Fibroblast of the aortic adventitia (primary cell): Measurements from ENCODE around the gene CBLB. TPM values are rescaled to one million over a fixed set of nuclear protein-coding genes. Genes with fewer than 3 reads are reported as not detected.
A peak's percentile ranks its signal among the peaks of the same experiment; 100 is the strongest.

Experiments
- DNase-seq: peaks from one replicate; pipeline ENCODE4 v3.0.0-alpha.2; 2010; ENCODE audit warnings: low read depth
- H3K4me3 ChIP-seq: 2 replicates; pipeline ENCODE4 v1.5.1; 2011; ENCODE audit warnings: low read depth, mild to moderate bottlenecking, control low read depth, low read length, moderate library complexity
- CTCF ChIP-seq: IDR thresholded peaks from 2 replicates; pipeline ENCODE4 v1.5.1; 2011; ENCODE audit warnings: mild to moderate bottlenecking, low read length, control low read depth, inconsistent platforms; ENCODE audit not compliant: insufficient read depth
- total RNA-seq: library from RNA; depleted of rRNA; stranded (reverse); fragments of >200 nt; gene quantifications from 2 replicates; pipeline ENCODE4 v1.2.3, GENCODE V29; 2012; ENCODE audit warnings: low replicate concordance

The CBLB gene
- total RNA-seq, 1 donor, result 63.9 TPM

- no peak for DNase-seq
- TF ChIP-seq CTCF, result no peak
- no peak overlapping the region for H3K4me3 ChIP-seq
Observed at GRCh38 chr3:105786990-105787389, 81.8 kb downstream of the CBLB start.

DNA sequence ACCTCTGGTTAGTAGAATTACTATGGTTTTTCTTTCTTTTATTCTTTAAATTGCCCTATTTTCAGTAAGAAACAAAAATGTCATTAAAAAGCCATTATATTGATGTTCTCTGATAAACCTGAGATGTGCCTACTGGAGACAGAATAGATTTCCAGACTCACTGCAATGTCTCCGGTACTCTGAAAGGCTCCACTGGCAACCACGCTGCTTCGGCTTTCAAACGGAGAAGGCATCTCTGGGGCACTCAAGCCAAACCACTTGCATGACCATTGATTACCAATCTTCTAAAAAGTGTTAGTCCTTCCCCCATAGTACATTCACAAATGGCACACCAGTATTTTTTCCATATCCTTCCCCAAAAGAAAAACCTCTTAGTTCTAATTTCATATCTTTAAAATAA lies 82.6 kb downstream of the CBLB start:
- DNase-seq, result no peak
- no peak overlapping the region for H3K4me3 ChIP-seq
- no peak for TF ChIP-seq CTCF

- no peak for TF ChIP-seq CTCF
- no peak for DNase-seq
- H3K4me3 ChIP-seq, result no peak overlapping the region
Observed at GRCh38 chr3:105785803-105786202, 83.0 kb downstream of the CBLB start.

- no peak for TF ChIP-seq CTCF
- H3K4me3 ChIP-seq, result no peak overlapping the region
- DNase-seq, result no peak
Observed at GRCh38 chr3:105783631-105784030, 85.2 kb downstream of the CBLB start.

- DNase-seq, result peak; percentile 29
- TF ChIP-seq CTCF, result no peak
- H3K4me3 ChIP-seq, result no peak overlapping the region
Observed at GRCh38 chr3:105781871-105782270, 86.9 kb downstream of the CBLB start.

DNA sequence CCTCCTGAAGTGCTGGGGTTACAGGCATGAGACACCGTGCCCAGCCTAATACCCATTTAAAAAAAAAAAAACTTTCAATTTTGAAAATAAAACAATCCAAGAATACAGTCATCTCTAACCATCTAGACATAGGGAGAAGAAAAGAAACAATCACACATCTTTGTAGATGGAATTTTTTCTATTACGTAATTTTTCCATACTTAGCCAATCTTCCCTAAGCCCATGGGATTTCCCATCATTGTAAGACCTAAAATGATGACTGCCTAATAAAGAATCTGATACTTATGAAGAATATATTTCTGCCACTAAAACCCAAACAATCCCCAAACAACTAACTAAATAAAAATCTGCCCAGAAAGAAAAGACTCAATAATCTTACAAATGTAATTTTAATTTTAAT lies 88.7 kb downstream of the CBLB start:
- no peak overlapping the region for H3K4me3 ChIP-seq
- TF ChIP-seq CTCF, result no peak
- DNase-seq, result peak; percentile 68

DNA sequence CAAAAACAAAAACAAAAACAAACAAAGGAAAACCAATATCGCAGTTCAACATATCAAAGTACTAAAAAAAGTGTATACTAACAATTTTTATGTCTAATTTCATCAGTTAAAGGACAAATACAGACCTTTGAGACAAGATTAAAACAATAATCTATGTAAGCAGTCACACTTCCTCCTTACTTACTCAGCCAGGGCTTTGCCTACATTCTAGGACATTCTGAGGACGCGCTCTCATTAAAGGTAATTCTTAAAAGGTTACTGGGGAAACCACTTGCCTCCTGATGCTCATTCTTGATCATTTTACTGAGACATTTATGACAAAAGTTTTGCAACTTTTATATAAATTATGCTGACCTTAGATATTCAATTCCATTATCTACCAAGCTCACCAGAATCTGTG lies 93.4 kb downstream of the CBLB start:
- no peak for TF ChIP-seq CTCF
- no peak for DNase-seq

More for the DNA sequence above, 93.4 kb downstream of the CBLB start:
- no peak overlapping the region for H3K4me3 ChIP-seq
